ENCODE data around the gene CD81. TPM values are rescaled to one million over a fixed set of nuclear protein-coding genes. Genes with fewer than 3 reads are reported as not detected.

The CD81 gene
- total RNA-seq, 1 donor, result 195 TPM

GRCh38 chr11:2435288-2436012 is 58.3 kb downstream of the CD81 start:
- no peaks in the 10 kb centered on the region for H3K4me1 ChIP-seq (ENCODE audit: insufficient read depth, low read length)
- no peaks in the 10 kb centered on the region for H4K20me1 ChIP-seq (ENCODE audit: insufficient read depth, low read length)
- H3K36me3 ChIP-seq (ENCODE audit: insufficient read depth, low read length), result no peaks in the 10 kb centered on the region
- H3K79me2 ChIP-seq (ENCODE audit: insufficient read depth, low read length), result no peaks in the 10 kb centered on the region
- no peak overlapping the region for H3K4me3 ChIP-seq (ENCODE audit: insufficient read depth, low read length)
- H2AFZ ChIP-seq (ENCODE audit: low read length), result no peak overlapping the region
- peak; percentile 64 for DNase-seq (ENCODE audit: insufficient read length, low spot score, missing footprints)
- no peak overlapping the region for H3K4me2 ChIP-seq (ENCODE audit: insufficient read depth, low read length)
- H3K27me3 ChIP-seq (ENCODE audit: insufficient read depth, low read length), result peaks cover 6% of the 10 kb centered on the region
- TF ChIP-seq CTCF (IDR thresholded peaks at IDR 0.05; ENCODE audit: extremely low read depth, low read depth, low read length), result no peak
- no peak overlapping the region for H3K27ac ChIP-seq (ENCODE audit: low read depth, low read length)
- no peaks in the 10 kb centered on the region for H3K9me3 ChIP-seq (ENCODE audit: low read depth, low read length)

GRCh38 chr11:2436013-2436520 is 59.0 kb downstream of the CD81 start:
- H3K79me2 ChIP-seq (ENCODE audit: insufficient read depth, low read length), result no peaks in the 10 kb centered on the region
- H3K27ac ChIP-seq (ENCODE audit: low read depth, low read length), result no peak overlapping the region
- no peaks in the 10 kb centered on the region for H3K9me3 ChIP-seq (ENCODE audit: low read depth, low read length)
- no peak overlapping the region for H3K4me3 ChIP-seq (ENCODE audit: insufficient read depth, low read length)
- no peak for DNase-seq (ENCODE audit: insufficient read length, low spot score, missing footprints)
- H4K20me1 ChIP-seq (ENCODE audit: insufficient read depth, low read length), result no peaks in the 10 kb centered on the region
- H3K4me1 ChIP-seq (ENCODE audit: insufficient read depth, low read length), result no peaks in the 10 kb centered on the region
- no peak overlapping the region for H2AFZ ChIP-seq (ENCODE audit: low read length)
- no peak overlapping the region for H3K4me2 ChIP-seq (ENCODE audit: insufficient read depth, low read length)
- no peak for TF ChIP-seq CTCF (IDR thresholded peaks at IDR 0.05; ENCODE audit: extremely low read depth, low read depth, low read length)
- H3K36me3 ChIP-seq (ENCODE audit: insufficient read depth, low read length), result no peaks in the 10 kb centered on the region
- H3K27me3 ChIP-seq (ENCODE audit: insufficient read depth, low read length), result peaks cover 6% of the 10 kb centered on the region

DNA sequence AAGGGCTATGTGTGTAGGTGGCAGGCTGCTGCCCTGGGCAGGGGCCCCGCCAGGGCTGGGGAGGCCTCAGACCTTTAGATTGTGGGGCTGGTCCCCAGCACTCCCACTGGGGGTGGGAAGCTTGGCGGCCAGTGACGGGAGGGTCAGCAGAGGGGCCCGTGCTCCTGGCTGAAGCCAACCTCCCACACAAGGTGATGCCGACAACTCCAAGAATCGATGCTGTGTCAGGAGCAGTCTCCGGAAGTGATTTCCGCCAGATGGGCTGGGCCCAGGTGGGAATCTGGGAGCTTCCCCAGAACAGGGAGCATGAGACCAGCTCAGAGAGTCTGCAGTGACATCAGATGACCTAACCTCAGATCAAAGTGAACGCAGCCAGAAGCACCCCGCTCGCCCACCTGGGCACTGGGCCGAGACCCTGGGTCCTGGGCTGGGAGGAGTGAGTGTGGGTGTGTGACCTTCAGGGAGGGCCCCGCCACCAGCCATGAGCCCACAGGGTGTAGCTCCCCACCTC is 59.5 kb downstream of the CD81 start:
- Histone ChIP-seq H3K27me3 (ENCODE audit: insufficient read depth, low read length) (peaks cover 6% of the 10 kb centered on the region), H4K20me1 (ENCODE audit: insufficient read depth, low read length) (no peaks in the 10 kb centered on the region), H2AFZ (ENCODE audit: low read length) (no peak overlapping the region), H3K4me3 (ENCODE audit: insufficient read depth, low read length) (no peak overlapping the region), H3K4me1 (ENCODE audit: insufficient read depth, low read length) (no peaks in the 10 kb centered on the region), H3K9me3 (ENCODE audit: low read depth, low read length) (no peaks in the 10 kb centered on the region), H3K4me2 (ENCODE audit: insufficient read depth, low read length) (no peak overlapping the region), H3K27ac (ENCODE audit: low read depth, low read length) (no peak overlapping the region), H3K36me3 (ENCODE audit: insufficient read depth, low read length) (no peaks in the 10 kb centered on the region), H3K79me2 (ENCODE audit: insufficient read depth, low read length) (no peaks in the 10 kb centered on the region)
- no peak for TF ChIP-seq CTCF (IDR thresholded peaks at IDR 0.05; ENCODE audit: extremely low read depth, low read depth, low read length)
- peak; percentile 47 for DNase-seq (ENCODE audit: insufficient read length, low spot score, missing footprints)

DNA sequence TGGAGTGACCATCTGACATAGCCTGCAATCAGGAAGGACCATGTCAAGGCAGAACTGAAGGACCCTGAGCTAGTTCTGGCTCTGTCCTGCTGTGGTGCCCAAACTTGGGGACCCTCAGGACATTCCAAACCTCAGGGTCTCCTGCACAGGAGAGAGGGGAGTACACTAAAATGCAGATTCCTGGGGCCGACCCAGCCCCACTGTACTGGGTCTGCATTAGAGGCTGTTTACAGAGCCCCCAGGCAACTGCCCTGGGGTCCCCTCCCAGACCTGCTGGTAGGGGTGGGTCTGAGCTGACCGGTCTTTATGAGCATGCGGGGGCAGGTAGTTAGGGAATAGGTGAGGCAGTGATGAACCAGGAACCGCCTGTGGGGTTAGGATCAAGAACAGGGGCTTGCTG is 60.4 kb downstream of the CD81 start:
- H3K4me2 ChIP-seq (ENCODE audit: insufficient read depth, low read length), result no peak overlapping the region
- no peak overlapping the region for H3K27ac ChIP-seq (ENCODE audit: low read depth, low read length)
- H3K36me3 ChIP-seq (ENCODE audit: insufficient read depth, low read length), result no peaks in the 10 kb centered on the region
- no peaks in the 10 kb centered on the region for H3K79me2 ChIP-seq (ENCODE audit: insufficient read depth, low read length)
- H3K4me3 ChIP-seq (ENCODE audit: insufficient read depth, low read length), result no peak overlapping the region
- peaks cover 11% of the 10 kb centered on the region for H3K27me3 ChIP-seq (ENCODE audit: insufficient read depth, low read length)
- no peak overlapping the region for H2AFZ ChIP-seq (ENCODE audit: low read length)
- H3K9me3 ChIP-seq (ENCODE audit: low read depth, low read length), result no peaks in the 10 kb centered on the region
- peak; percentile 45 for DNase-seq (ENCODE audit: insufficient read length, low spot score, missing footprints)
- H3K4me1 ChIP-seq (ENCODE audit: insufficient read depth, low read length), result no peaks in the 10 kb centered on the region
- H4K20me1 ChIP-seq (ENCODE audit: insufficient read depth, low read length), result no peaks in the 10 kb centered on the region
- no peak for TF ChIP-seq CTCF (IDR thresholded peaks at IDR 0.05; ENCODE audit: extremely low read depth, low read depth, low read length)
